GM18867 (cell line): ENCODE measurements around the gene COPS3.
"Not testable (repeated sequence)": the region's sequence is repeated elsewhere in the genome, so short reads cannot be mapped to it uniquely, and the experiment has no call there.

ENCODE experiments used
- ATAC-seq: cut with Tn5 transposase; IDR thresholded peaks from one replicate; pipeline ENCODE4 v1.9.1; 2021; ENCODE audit warnings: mild to moderate bottlenecking, moderate library complexity; ENCODE audit not compliant: unreplicated experiment

COPS3 gene

DNA sequence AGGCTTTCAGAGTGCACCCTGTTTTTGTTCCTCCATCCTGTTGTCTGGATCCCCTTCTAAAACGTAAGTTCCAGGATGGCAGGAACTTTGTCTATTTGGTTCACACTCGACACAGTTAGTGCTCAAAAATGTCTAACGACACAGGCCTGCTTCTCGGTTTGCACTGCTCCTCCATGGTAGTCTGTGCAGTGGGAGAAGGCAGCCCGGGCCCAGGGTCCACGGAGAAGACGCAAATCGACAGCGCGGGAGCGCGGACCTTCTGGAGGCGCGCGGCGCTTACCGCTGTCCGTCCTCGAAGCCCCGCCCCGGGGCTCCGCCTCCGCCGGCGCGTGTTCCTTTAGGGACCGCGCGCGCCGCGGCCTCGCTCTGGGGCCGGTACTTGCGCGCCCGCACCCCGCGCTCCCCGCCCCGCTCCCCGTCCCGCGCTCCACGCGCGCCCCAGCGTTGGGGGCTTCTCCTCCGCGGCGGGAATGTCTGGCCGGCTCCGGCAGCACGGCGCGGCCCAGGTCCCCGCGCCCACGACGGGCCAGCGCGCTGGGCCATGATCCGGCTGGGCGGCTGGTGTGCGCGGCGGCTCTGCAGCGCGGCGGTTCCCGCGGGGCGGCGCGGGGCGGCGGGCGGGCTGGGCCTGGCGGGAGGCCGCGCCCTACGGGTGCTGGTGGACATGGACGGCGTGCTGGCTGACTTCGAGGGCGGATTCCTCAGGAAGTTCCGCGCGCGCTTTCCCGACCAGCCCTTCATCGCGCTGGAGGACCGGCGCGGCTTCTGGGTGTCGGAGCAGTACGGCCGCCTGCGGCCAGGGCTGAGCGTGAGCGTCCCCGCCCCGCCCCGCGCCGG lies 22.2 kb upstream of the COPS3 start, which contains the start of gene NT5M:
Gene NT5M, plus strand, starts transcription at position 364 of the 837 bp plus-strand sequence. Its CDS starts 178 bp downstream, at position 542.
- peak; percentile 56 for ATAC-seq

- not testable (repeated sequence) for ATAC-seq
These were observed 20.6 kb upstream of the COPS3 start for GRCh38 chr17:17301659-17302058.

GRCh38 chr17:17300624-17301568 lies 19.9 kb upstream of the COPS3 start:
- ATAC-seq: peak; percentile 34

GRCh38 chr17:17298108-17298507 lies 17.1 kb upstream of the COPS3 start:
- ATAC-seq: no peak

GRCh38 chr17:17297217-17297616 lies 16.2 kb upstream of the COPS3 start:
- no peak for ATAC-seq

- ATAC-seq: no peak
These were observed 14.1 kb upstream of the COPS3 start for GRCh38 chr17:17295141-17295540.

DNA sequence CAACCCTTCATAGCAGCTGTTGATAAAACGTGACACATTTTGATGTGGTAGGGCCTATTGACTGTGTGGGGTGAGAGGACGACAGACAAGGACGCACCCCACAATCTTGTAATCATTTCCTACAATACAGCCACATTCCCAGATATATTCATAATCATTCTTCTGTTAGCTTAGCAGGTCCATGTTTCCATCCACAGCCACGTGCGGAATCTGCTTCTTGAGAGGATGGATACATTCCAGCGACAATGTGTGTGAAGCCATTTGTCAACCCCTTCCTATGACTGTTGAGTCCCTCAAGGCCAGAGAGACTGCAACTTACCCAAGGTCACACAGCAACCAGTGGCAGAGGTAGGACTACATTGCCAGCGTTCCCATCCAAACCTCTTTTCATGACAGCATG lies 8.7 kb upstream of the COPS3 start:
- no peak for ATAC-seq

DNA sequence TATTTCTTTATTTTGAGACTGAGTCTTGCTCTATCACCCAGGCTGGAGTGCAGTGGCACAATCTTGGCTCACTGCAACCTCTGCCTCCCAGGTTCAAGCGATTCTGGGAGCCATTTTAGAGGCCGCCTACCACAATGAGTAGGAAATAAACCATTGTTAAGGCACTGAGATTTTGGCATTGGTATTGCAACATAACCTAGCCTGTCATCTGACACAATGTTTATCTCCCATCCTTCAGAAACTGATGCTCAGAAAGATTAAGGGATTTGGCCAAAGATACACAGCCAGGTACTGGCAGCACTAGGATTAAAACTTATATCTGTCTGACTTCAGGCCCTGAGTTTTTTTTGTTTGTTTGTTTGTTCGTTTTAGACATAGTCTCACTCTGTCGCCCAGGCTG lies 8.0 kb upstream of the COPS3 start:
- no peak for ATAC-seq

DNA sequence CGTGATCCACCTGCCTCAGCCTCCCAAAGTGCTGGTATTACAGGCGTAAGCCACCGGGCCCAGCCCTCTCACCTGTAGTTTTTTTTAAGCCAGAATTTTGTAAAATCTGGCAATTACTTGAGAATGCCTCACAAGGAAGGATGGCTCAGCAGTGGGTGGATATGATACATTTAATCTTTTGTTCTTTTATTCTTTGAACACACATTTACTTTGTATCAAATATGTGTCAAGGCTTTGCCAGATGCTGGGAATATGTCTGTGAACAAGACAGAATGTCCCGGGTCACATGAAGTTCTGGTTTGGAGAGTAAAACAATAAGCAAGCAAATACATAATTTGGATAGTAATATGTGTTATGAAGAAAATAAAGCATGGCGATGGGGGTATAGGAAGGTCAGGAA lies 4.9 kb upstream of the COPS3 start:
- no peak for ATAC-seq

GRCh38 chr17:17279316-17279715 lies 1.7 kb downstream of the COPS3 start:
- no peak for ATAC-seq

DNA sequence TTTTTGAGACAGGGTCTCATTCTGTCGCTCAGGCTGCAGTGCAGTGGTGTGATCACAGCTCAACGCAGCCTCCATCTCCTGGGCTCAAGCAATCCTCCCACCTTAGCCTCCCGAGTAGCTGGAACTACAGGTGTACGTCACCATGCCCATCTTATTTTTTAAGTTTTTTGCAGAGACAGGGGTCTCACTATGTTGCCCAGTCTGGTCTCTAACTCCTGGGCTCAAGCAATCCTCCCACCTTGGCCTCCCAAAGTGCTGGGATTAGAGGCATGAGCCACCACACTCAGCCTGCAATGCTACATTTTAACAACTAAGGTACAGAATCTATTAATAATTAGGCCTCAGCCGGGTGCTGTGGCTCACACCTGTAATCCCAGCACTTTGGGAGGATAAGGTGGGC lies 3.6 kb downstream of the COPS3 start:
- ATAC-seq: not testable (repeated sequence)

- ATAC-seq: no peak
These were observed 5.1 kb downstream of the COPS3 start for GRCh38 chr17:17275971-17276370.

DNA sequence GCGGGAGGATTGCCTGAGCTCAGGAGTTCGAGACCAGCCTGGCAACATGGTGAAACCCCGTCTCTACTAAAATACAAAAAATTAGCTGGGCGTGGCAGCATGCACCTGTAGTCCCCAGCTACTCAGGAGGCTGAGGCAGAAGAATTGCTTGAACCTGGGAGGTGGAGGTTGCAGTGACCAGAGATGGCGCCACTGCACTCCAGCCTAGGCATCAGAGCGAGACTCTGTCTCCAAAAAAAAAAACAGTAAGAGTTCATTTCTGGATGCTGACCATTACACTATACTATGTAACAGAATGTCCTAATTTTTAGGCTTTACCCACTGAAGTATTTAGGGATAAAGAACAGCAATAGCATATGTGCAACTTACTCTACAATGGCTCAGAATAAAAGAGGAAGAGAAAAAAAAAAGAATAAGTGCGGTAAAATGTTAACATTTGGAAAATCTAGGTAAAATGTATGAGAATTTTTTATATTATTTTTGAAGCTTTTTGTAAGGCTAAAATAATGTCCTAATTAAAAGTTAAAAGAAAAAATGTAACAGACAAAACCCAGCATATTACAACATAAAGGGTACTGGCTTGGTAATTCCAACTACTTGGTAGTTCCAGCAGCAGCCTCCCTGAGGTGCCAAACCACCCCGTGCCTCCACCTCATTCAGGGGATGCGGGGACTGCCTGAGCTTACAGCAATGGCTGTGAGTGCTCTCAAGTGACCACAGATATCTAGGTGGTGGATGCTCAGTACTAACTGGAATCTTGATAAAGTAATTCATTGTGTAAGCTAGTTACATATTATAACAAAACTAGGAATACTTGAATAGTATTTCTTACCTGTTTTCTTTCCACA lies 10.9 kb downstream of the COPS3 start:
- ATAC-seq: no peak

GRCh38 chr17:17264430-17264829 lies 16.6 kb downstream of the COPS3 start:
- ATAC-seq: no peak

DNA sequence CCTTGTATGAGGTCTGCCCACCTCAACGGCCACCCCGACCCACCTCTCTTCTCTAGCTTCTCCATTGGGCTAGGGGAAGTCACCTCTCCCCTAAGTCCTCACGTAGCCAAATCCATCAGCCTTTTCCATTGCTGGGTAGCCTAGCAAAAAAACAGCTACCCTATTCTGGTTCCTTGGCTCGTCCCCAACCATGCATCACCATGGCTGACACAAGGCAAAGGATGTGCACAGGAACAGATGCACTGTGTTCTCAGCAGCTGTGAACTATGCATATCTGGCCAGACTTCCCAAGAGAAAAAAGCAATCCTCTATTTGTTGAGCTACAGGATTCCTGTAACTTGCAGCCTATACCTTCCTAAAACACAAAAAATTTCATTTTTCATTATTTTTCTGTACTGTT lies 22.0 kb downstream of the COPS3 start:
- ATAC-seq: no peak

GRCh38 chr17:17258011-17258410 lies 23.0 kb downstream of the COPS3 start:
- no peak for ATAC-seq

DNA sequence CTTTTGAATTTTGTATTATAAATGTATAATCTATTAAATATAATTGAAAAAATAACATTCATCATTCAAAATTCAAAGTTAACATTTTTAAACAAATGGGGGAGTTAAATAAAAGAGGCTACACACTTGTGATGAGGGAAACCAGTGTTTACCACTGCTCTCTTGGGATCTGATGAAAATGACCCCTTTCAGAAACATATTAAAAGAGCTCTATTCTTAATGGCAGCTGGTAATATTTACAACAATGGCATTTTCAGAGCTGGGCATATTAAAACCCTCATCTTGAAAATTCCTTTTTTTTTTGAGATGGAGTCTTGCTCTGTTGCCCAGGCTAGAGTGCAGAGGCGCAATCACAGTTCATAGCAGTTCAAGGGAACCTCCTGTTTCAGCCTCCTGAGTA lies 24.7 kb downstream of the COPS3 start:
- ATAC-seq: no peak

- not testable (repeated sequence) for ATAC-seq
These were observed 25.4 kb downstream of the COPS3 start for GRCh38 chr17:17255689-17256088.

- ATAC-seq: no peak
These were observed 27.0 kb downstream of the COPS3 start for GRCh38 chr17:17254036-17254435.

DNA sequence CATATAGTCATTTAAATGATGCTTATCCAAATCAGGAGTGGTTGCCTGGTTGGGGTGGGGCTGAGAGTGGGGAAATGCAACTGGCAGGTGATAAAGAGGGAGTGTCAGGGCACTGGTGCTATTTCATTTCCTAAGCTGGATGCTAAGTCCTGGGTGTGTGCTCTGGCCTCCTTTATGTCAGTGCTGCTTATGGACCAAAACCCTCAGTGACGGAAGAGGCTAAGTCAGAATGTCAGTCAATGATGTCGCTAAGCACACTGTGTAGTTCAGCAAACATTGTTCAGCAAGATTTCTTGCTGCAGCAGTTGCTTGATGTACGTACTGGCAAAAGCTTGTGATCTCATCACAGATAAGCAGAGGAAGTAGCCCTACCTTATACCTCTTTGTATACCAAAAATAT lies 27.6 kb downstream of the COPS3 start:
- no peak for ATAC-seq

- ATAC-seq: no peak
These were observed 28.8 kb downstream of the COPS3 start for GRCh38 chr17:17252149-17252661.
